ENCODE measurements around the gene MAU2.

Gene MAU2

GRCh38 chr19:19320361-19321140, at the start of gene MAU2, which contains the start of gene SUGP1:
Gene MAU2 (plus strand): TSS chr19:19320829. CDS start chr19:19320860, 31 bp downstream.
Gene SUGP1 (minus strand): TSS chr19:19320509. CDS start chr19:19320496, 13 bp downstream.
- DNase-seq: peak; percentile 87 to 96 (median 90)

GRCh38 chr19:19271828-19272599, 48.6 kb upstream of the MAU2 start:
- no peak for DNase-seq

GRCh38 chr19:19274146-19274545, 46.5 kb upstream of the MAU2 start:
- no peak for DNase-seq

GRCh38 chr19:19274716-19275565, 45.7 kb upstream of the MAU2 start:
- no peak for DNase-seq

GRCh38 chr19:19276386-19276785, 44.2 kb upstream of the MAU2 start:
- no peak for DNase-seq

GRCh38 chr19:19276851-19277250, 43.8 kb upstream of the MAU2 start:
- no peak for DNase-seq

GRCh38 chr19:19278315-19278714, 42.3 kb upstream of the MAU2 start:
- no peak for DNase-seq

- DNase-seq: no peak
Measured at GRCh38 chr19:19279062-19279612, 41.5 kb upstream of the MAU2 start.

GRCh38 chr19:19279853-19280252, 40.8 kb upstream of the MAU2 start:
- no peak for DNase-seq

GRCh38 chr19:19280561-19280960, 40.1 kb upstream of the MAU2 start:
- DNase-seq: no peak

GRCh38 chr19:19285686-19286085, 34.9 kb upstream of the MAU2 start:
- no peak for DNase-seq

GRCh38 chr19:19292607-19293006, 28.0 kb upstream of the MAU2 start:
- no peak for DNase-seq

- no peak for DNase-seq
Measured at GRCh38 chr19:19294914-19295313, 25.7 kb upstream of the MAU2 start.

GRCh38 chr19:19296953-19297689, 23.5 kb upstream of the MAU2 start:
- no peak for DNase-seq

GRCh38 chr19:19297759-19298158, 22.9 kb upstream of the MAU2 start:
- DNase-seq: no peak

- no peak for DNase-seq
Measured at GRCh38 chr19:19300613-19301012, 20.0 kb upstream of the MAU2 start.

GRCh38 chr19:19303411-19303810, 17.2 kb upstream of the MAU2 start:
- DNase-seq: no peak

- DNase-seq: no peak
Measured at GRCh38 chr19:19304186-19304965, 16.3 kb upstream of the MAU2 start.

- no peak for DNase-seq
Measured at GRCh38 chr19:19305066-19305465, 15.6 kb upstream of the MAU2 start.

- no peak for DNase-seq
Measured at GRCh38 chr19:19305696-19306095, 14.9 kb upstream of the MAU2 start.

- DNase-seq: no peak
Measured at GRCh38 chr19:19306191-19306590, 14.4 kb upstream of the MAU2 start.
